Fibroblast of gingiva (primary cell): ENCODE measurements around the gene STPG3.

Source experiments
- DNase-seq: peaks from one replicate; pipeline ENCODE4 v3.0.0-alpha.2; 2011; ENCODE audit warnings: low read depth

The STPG3 gene

GRCh38 chr9:137280474-137281344 is 29.6 kb downstream of the STPG3 start:
- DNase-seq = no peak

GRCh38 chr9:137281345-137282116 is 30.4 kb downstream of the STPG3 start:
- no peak for DNase-seq

GRCh38 chr9:137286975-137287383 is 35.9 kb downstream of the STPG3 start:
- DNase-seq = peak; percentile 26

- DNase-seq = no peak
Measured at GRCh38 chr9:137293094-137293481, 42.0 kb downstream of the STPG3 start.

GRCh38 chr9:137293482-137294090 is 42.5 kb downstream of the STPG3 start:
- no peak for DNase-seq

GRCh38 chr9:137294091-137294680 is 43.1 kb downstream of the STPG3 start:
- DNase-seq = peak; percentile 44

GRCh38 chr9:137294681-137295237 is 43.7 kb downstream of the STPG3 start:
- no peak for DNase-seq

- no peak for DNase-seq
Measured at GRCh38 chr9:137295238-137295811, 44.2 kb downstream of the STPG3 start.

- no peak for DNase-seq
Measured at GRCh38 chr9:137295849-137296669, 45.0 kb downstream of the STPG3 start.

GRCh38 chr9:137296670-137297664 is 45.9 kb downstream of the STPG3 start:
- DNase-seq = no peak

- no peak for DNase-seq
Measured at GRCh38 chr9:137297966-137298365, 46.9 kb downstream of the STPG3 start.

- no peak for DNase-seq
Measured at GRCh38 chr9:137298401-137299202, 47.5 kb downstream of the STPG3 start.

GRCh38 chr9:137299203-137299565 is 48.1 kb downstream of the STPG3 start:
- no peak for DNase-seq

- no peak for DNase-seq
Measured at GRCh38 chr9:137299938-137300337, 48.9 kb downstream of the STPG3 start.

- DNase-seq = no peak
Measured at GRCh38 chr9:137300567-137301080, 49.5 kb downstream of the STPG3 start.

- DNase-seq = peak; percentile 22
Measured at GRCh38 chr9:137301081-137301947, 50.2 kb downstream of the STPG3 start.

- peak; percentile 54 for DNase-seq
Measured at GRCh38 chr9:137302118-137302448, 51.0 kb downstream of the STPG3 start, which contains the start of gene NRARP. Gene NRARP (minus strand): TSS chr9:137302271. CDS start chr9:137301928, 343 bp downstream.
